C4-2B (cell line): ENCODE results near the gene GRIA4.

Experiments used
- H3K27ac ChIP-seq: fragments of 450-650 bp; 2 replicates; pipeline ENCODE4 v1.5.1; 2017
- ZFX ChIP-seq: fragments of 450-650 bp; IDR thresholded peaks from 2 replicates; pipeline ENCODE4 v1.6.1; 2017
- TF ChIP-seq, protein P1 (sequence below): fragments of 450-650 bp; conservative IDR thresholded peaks from 2 replicates; pipeline ENCODE4 v1.5.1; 2017; ENCODE audit warnings: mild to moderate bottlenecking

Gene GRIA4

DNA sequence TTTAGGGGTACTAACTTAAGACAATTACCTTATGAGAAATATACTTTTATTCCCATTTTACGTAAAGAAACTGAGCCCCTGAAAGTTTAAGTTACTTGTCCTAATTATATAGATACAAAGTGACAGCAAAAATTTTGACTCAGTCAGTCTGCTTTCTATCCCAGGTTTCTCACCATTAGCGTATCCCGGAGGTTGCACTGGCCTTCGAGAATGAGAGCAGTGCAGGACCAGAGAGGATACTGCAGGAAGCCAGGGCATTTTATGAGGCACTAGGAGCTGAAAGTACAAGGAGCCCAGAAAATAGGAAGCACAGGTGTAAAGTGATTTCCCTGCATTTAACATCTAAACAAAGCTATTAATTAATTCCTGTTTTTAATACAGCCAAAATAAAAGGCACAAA, 55.4 kb downstream of the GRIA4 start:
- no peak for TF ChIP-seq ZFX
- TF ChIP-seq, protein P1, sequence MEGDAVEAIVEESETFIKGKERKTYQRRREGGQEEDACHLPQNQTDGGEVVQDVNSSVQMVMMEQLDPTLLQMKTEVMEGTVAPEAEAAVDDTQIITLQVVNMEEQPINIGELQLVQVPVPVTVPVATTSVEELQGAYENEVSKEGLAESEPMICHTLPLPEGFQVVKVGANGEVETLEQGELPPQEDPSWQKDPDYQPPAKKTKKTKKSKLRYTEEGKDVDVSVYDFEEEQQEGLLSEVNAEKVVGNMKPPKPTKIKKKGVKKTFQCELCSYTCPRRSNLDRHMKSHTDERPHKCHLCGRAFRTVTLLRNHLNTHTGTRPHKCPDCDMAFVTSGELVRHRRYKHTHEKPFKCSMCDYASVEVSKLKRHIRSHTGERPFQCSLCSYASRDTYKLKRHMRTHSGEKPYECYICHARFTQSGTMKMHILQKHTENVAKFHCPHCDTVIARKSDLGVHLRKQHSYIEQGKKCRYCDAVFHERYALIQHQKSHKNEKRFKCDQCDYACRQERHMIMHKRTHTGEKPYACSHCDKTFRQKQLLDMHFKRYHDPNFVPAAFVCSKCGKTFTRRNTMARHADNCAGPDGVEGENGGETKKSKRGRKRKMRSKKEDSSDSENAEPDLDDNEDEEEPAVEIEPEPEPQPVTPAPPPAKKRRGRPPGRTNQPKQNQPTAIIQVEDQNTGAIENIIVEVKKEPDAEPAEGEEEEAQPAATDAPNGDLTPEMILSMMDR, result no peak
- H3K27ac ChIP-seq, result no peak overlapping the region

DNA sequence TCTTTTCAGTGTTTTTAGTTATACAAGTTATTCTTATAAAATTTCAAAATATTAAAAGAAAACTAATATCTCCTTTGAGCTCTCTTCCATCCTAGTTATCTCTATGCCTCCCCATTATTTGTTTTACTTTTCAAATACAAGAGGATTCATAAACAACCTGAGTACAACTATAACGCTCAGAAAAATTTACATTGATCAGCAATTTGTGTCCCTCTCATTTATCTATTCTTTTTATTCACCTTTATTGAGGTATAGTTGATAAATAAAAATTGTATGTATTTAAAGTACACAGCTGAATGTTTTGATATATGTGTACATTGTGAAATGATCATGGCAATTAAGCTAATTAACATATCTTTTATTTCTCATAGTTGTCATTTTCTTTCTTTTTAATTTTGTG, 57.6 kb downstream of the GRIA4 start:
- TF ChIP-seq ZFX, result no peak
- TF ChIP-seq, protein P1, result no peak
- no peak overlapping the region for H3K27ac ChIP-seq

DNA sequence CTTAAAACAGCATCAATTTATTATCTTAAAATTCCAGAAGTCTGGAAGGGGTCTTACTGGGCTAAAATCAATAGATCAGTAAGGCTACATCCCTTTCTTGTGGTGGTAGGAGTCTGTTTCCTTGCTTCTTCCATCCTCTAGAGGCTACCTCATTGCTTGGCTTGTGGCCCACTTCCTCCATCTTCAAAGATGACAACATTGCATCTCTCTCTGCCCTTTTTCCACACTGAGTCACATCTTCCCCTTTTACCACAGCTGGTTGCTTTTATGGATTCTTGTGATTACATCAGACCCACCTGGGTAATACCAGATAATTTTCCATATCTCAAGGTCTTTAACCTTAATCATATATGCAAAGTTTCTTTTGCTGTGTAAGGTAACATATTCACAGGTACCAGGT, 60.9 kb downstream of the GRIA4 start:
- no peak overlapping the region for H3K27ac ChIP-seq
- TF ChIP-seq ZFX, result no peak
- TF ChIP-seq, protein P1, result no peak

DNA sequence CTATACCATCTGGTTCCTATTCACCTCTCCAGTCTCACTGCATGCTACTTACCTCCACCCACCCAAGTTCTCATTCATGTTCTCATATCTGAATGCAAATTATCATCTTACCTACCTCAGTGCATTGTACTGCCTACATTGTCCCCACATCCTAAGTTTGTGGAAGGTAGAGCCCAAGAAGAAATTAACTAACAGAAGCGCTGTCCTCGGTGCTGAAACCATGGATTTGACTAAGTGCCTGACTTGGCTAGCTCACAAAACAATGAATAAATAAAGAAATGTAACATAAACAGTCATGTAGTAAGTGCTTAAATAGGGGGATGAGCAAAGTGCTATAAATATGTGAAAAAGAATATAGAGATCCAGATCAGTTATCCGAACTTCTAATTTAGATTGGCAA, 63.2 kb downstream of the GRIA4 start:
- H3K27ac ChIP-seq, result no peak overlapping the region
- no peak for TF ChIP-seq ZFX
- TF ChIP-seq, protein P1, result no peak

DNA sequence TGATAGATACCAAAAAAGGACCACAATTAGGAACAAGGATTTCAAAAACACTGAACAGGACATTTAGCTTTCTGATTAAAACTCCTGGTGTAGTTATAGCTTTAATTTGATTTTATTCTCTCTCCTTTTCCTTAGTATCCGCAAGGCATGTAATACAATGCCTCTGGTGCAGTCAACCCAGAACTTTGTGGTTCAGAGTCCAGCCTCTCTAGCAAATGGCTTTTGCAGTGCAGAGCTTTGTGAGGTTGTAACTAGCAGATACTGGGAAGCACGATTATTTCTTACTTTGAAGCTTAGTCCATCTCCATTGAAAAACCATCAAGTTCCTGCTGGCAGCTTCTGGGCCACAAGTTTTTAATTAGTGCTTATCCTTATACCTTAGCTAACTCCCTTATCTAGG, 79.8 kb downstream of the GRIA4 start:
- no peak overlapping the region for H3K27ac ChIP-seq
- no peak for TF ChIP-seq ZFX
- TF ChIP-seq, protein P1, result no peak

DNA sequence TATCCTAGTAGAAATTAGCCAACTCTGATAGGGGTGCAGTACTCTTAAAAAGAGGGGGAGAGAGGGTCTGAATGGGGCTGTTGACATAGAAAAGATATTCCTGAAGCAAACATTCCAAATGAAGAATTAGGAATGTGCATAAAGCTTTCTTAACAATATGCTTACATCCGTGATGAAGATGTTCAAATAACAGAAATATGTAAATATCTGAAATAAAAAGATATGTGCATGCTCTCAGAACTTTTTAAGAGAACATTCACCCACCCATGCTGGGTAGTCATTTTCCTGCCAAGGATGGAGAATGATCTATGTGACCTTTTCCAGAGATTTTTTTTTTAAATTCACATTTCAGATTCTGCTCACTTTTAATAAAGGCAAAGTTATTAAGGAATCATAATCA, 80.6 kb downstream of the GRIA4 start:
- TF ChIP-seq ZFX, result no peak
- TF ChIP-seq, protein P1, result no peak
- no peak overlapping the region for H3K27ac ChIP-seq

DNA sequence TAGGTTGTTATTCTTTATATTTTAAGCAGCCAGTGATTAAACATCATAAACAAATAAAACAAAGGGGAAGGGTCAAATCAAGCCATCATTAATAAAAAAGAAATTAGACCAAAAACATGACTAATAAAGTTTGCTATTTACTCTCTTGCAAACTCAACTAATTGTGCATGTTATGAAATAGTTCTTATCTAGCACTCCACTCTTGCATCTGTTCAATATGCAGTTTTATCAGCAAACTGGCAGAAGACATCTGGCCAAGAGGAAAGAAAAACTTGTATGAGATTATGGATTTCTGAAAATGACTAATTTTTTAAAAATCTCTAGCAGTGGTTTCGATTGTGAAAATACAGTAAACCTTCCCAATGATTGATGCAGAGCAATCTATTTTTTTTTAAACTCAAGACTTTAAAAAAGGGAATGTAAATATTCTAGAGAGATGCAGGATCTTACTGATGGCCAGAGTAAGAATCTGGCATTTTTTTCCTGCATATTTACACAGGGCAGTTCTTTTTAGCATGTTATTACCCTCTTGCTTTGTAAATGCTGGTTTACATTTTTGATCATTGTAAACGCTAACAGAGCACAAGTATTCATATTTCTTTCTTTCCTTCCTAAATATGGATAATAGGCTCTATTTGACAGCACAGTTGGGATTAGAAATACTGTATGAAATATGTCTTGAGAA, 83.3 kb downstream of the GRIA4 start:
- TF ChIP-seq, protein P1, result no peak
- no peak for TF ChIP-seq ZFX
- H3K27ac ChIP-seq, result no peak overlapping the region
